Measurements from ENCODE around the gene SORBS2.

The SORBS2 gene

DNA sequence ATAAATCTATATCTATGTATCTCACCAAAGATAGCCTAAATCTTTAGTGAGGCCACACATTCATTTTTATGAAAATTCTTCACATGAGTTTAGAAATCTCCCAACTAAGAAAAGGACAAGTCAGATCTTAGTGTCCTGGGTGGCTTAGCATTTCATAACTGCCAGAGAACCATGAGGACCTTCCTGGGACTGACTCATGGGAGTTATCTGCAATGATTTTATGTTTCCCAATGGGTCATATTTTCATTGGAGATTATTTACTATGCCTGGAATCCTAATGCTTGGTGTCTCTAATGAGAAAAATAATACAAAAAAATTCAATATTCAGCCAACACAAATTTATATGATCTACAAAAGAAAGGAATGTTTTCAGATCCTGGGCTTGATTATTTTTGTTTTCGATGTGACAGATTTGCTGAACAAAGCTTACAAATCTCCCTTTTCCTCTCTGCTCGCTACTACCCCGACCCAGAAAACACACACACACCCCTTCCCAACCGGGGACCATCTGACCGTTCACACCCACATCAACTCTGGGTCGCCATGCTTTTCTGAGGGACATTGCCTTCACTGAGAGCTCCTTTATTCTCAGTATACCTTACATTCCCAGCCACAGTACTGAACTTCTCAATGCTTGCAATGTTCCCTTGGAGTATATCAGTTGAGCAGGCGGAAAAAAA, 40.1 kb downstream of the SORBS2 start:
- DNase-seq: no peak

- DNase-seq: no peak
These were observed 44.5 kb downstream of the SORBS2 start for GRCh38 chr4:185767528-185767927.

- no peak for DNase-seq
These were observed 47.1 kb downstream of the SORBS2 start for GRCh38 chr4:185764876-185765275.

GRCh38 chr4:185761352-185762235, 50.4 kb downstream of the SORBS2 start:
- DNase-seq: peak; percentile 67

DNA sequence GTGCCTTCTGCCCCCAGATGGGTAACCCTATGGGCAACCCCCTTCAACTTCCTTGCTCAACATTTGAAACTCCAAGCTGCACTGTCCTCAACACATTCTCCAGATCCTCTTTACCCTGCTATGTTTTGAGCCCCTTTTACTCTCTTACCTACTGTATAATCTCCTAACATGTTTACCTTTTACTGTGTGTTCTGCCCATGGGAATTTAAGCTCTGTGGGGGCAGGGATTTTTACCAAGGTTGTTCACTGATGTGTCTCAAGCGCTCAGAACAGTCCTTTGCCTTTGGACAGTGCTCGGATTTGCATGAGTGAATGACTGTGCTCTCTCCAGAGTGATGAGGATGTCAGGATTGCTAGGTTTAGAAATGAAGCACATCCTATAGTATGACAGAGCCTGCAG, 53.2 kb downstream of the SORBS2 start:
- DNase-seq: no peak

GRCh38 chr4:185755451-185755850, 56.5 kb downstream of the SORBS2 start:
- peak; percentile 71 for DNase-seq

GRCh38 chr4:185754961-185755360, 57.0 kb downstream of the SORBS2 start:
- no peak for DNase-seq

DNA sequence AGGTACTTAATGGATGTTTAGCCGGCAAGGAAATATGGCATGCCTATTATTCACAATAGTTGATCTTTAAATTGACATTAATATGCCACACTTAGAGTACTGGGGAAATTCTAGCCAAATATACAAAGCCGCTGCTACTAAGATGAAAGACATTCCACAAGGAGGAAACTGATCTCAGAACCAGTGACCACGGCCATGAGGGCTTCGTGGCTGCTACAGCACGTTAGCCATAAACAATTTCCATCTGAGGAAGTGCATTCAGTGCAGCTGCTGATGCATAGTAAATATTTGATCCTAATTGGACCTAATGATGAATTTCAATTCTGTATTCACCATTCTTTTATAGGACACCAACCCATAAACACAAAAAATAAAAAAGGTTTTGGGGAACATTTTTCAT, 59.1 kb downstream of the SORBS2 start:
- DNase-seq: no peak

GRCh38 chr4:185749858-185750257, 62.1 kb downstream of the SORBS2 start:
- no peak for DNase-seq

GRCh38 chr4:185748901-185749390, 63.0 kb downstream of the SORBS2 start:
- no peak for DNase-seq

DNA sequence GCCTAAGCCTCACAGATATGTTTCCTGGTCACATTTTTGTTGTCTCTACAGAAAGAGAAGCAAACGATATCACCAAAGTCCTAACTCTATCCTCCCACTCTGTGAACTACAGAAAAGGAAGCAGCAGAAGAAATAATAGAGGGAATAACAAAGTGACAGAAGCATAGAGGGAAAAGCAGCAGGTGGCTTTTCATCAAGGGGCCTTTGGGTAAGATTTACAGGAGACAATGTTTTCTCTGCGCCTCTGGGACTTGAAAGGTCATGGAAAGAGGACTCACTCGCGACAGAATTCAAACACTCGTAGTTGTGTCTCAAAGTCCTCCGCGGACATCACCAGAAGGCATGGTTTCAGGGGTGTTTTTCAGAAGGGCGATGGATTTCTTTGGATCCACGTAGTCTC, 66.1 kb downstream of the SORBS2 start:
- no peak for DNase-seq

GRCh38 chr4:185744946-185745345, 67.0 kb downstream of the SORBS2 start:
- no peak for DNase-seq

DNA sequence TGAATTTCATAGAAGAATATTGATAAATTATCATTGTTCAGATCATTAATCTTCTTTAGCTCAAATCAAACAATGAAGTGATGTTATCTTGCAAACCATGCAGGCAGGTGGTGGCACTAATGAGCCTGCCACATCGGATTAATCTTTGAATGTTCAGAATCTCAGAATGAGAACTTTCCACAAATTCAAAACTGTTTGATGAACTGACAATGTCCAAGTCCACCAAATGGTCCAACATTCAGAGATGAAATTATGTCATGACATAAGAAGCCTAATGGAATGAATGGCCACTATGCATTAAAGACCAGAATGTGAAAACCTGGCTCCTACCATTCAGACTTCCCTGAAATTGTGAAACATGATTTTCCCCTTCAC, 67.5 kb downstream of the SORBS2 start:
- DNase-seq: no peak

DNA sequence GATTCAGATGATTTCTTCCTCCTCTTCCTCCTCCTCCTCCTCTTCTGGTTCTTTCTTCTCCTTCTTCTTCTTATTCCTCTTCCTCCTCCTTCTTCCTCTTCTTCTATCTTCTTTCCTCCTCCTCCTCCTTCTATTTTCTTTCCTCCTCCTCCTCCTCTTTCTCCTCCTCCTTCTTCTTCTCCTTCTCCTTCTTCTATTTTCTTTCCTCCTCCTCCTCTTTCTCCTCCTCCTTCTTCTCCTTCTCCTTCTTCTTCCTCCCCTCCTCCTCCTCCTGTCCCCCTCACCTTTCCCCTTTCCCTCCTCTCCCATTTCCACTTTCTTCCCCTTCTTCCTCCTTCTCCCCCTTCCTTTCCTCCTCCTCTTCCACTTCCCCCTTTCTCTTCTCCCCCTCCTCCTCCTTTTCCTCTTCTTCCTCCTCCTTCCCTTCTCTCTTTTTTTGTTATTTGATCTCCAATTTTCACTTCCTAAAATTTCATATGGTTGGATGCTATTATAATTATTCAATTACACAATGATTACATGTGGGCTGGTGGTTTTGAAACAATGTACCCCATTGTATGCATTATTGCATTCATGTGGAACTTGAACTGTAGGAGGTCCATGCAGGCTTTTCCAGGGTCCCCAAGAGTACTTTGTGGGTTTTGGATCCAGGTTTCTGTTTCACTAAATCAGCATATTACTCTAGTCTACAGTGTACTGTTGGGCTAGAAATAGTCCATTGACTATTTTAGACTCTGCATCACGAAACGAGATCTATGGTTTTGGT, 68.1 kb downstream of the SORBS2 start:
- no peak for DNase-seq

DNA sequence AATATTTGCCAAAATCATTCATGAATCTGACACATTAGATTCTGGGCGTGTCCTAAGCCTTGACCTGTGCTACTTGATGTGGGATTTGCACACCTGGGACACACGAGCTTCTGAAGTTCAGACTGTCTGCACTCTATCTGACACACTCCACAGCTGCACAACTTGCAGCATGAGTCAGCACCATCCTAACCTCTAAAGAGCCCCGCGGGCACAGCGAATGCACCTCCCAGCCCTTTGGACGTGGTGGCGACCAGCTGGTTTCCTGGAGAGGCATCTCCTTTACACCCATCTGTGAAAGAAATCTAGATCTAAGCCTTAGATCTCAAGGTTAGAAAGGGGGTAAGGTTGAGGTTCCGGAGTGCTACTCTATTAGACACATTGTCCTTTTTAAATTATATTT, 69.2 kb downstream of the SORBS2 start:
- DNase-seq: no peak

DNA sequence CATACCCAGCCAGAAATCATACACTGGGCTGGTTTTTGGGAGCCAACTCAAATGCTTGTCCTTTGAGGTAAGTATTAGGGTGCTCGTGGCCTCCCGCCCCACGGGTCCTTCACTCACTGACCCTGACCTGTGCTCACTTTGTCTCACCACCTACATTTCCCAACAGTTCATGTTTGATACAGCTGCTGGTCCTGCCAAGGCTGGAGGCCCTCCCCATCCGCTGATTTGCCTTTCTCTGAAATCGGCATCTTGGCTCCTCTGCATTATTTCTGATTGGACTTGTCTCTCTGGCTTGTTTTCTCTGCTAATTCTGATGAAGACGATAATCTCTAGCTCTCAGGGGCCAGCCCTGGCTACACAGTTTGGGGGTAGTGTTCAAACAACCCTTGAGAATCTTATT, 70.2 kb downstream of the SORBS2 start:
- no peak for DNase-seq

DNA sequence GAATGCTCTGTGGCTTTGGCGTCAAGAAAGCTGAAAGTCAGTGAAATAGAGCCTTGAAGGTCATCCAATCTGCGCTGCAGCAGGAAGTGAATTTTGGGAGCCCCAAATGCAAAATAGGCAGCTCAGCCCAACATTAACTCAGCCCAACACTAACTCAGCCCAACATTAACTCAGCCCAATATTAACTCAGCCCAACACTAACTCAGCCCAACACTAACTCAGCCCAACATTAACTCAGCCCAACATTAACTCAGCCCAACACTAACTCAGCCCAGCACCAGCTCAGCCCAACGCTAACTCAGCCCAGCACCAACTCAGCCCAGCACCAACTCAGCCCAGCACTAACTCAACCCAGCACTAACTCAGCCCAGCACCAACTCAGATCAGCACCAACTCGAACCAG, 71.5 kb downstream of the SORBS2 start:
- no peak for DNase-seq

DNA sequence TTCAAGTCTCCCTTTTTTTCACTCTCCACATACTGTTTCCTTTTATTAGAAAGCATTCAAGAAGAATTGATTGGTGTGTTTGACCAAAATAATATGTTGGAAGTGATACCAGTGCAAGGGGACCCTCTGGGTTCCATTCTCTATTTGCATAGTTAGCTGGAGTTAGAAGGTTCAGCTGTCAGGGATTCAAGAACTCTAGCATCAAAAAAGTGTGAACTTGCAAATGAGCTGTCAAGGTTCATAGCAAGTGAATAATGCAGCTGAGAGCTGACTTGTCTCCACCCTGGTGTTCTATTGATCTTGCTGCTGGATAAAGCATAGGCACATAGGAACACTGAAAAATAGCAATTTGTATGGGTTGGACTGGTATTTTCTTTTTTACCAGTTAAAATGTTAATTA, 73.2 kb downstream of the SORBS2 start:
- no peak for DNase-seq

DNA sequence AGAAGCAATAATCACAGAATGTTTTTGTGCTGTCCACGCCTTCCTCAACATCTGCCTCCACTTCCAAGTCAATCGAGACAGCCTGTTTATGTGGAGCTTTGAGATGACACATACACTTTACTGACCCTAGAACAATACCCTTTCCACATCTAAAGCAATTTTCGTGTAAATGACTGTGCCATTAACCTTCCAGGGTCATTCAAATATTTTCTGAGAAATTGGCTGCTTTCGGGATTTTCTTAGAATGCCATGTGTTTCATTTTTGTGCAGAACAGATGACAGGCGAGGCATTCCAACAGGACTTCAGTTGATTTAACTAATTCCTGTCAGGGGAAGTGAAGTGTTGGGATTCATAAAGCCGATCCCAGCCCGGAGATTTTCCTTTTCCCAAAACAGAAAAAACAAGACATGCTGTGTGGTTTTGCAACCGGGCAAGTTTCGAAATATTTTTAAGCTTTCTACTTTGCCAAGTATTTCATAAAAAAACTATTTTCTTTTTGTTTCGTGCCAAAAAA, 73.9 kb downstream of the SORBS2 start:
- DNase-seq: no peak

DNA sequence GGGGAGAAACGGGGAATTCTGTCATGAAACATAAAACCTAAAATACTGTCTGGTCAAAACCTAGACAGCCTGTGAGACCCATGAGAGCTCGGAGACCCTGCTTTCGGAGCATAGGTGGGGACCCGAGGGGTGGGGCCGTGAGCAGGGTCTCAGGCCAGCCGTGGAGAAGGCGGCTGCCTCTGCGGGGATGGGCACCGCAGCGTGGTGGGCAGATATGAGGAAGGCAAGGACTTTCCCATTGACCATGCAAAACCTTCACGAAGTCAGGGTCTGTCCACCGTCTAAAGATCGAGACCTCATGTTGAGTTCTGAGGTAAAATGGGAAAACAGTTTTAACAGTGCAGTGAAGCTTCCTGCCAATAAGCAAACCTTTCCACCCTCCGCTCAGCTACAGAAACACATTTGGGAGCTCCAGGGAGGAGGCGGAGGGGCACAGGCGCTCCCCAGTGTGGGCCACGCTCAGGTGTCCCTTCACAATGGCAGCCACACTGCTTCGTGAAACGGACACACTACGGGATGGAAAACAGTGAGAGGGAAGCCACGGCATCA, 74.4 kb downstream of the SORBS2 start:
- DNase-seq: no peak

GRCh38 chr4:185736882-185737281, 75.1 kb downstream of the SORBS2 start:
- no peak for DNase-seq

DNA sequence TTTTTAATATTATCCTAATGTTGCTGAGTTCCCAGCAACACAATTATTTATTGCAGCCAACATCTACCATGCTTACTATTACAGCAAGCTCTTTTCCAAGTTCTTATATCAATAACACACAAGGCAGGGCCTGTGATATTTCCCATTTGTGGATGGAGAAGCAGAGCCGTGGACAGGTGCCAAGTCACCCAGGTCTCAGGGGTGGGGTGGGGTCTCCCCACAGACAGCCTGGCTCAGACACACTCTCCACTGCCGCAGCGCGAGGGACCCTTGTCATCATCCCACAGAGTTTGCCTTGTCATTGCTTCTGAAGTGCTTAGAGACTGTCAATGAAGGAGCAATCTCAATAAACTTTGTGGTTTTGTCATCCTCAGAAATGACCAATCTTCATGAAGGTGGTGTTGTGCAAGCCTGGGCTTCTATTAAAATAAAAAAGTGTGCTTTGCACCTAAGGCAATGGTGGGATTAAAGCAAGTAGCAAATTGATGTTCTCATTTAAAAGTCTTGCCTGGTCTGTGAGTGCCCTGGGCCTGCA, 76.1 kb downstream of the SORBS2 start:
- no peak for DNase-seq

GRCh38 chr4:185734930-185735329, 77.1 kb downstream of the SORBS2 start:
- no peak for DNase-seq

All from NCI-H226 (cell line).